CD4-positive, alpha-beta T cell treated with Interleukin-17A for 1 hour (primary cell): ENCODE results near the gene RNF225.
A peak's percentile ranks its signal among the peaks of the same experiment; 100 is the strongest.
"Not testable (repeated sequence)": the region's sequence is repeated elsewhere in the genome, so short reads cannot be mapped to it uniquely, and the experiment has no call there.

Experiments
- DNase-seq: peaks from one replicate; pipeline ENCODE4 v3.0.0-alpha.2; 2020

The RNF225 gene

GRCh38 chr19:58409010-58409790 is 13.7 kb downstream of the RNF225 start:
- DNase-seq: no peak

- no peak for DNase-seq
Measured at GRCh38 chr19:58416604-58417003, 21.1 kb downstream of the RNF225 start.

- no peak for DNase-seq
Measured at GRCh38 chr19:58417071-58417470, 21.6 kb downstream of the RNF225 start.

GRCh38 chr19:58428617-58429016 is 33.2 kb downstream of the RNF225 start:
- no peak for DNase-seq

- no peak for DNase-seq
Measured at GRCh38 chr19:58429745-58430144, 34.3 kb downstream of the RNF225 start.

- no peak for DNase-seq
Measured at GRCh38 chr19:58434217-58434616, 38.8 kb downstream of the RNF225 start.

GRCh38 chr19:58439576-58440554 is 44.4 kb downstream of the RNF225 start, which contains the start of gene ZNF132:
Gene ZNF132, minus strand, starts transcription at chr19:58440153. Its CDS starts 332 bp downstream, at chr19:58439821.
- peak; percentile 99 for DNase-seq

- DNase-seq: no peak
Measured at GRCh38 chr19:58440556-58440955, 45.1 kb downstream of the RNF225 start.

GRCh38 chr19:58442986-58443385 is 47.5 kb downstream of the RNF225 start:
- DNase-seq: not testable (repeated sequence)
